GM12891 (cell line): Measurements from ENCODE around the gene GTPBP6.

Experiments used
- POLR2A ChIP-seq: IDR thresholded peaks from 2 replicates; pipeline ENCODE4 v1.6.1; 2011; ENCODE audit warnings: low read depth, low read length, control low read depth
- POLR2AphosphoS5 ChIP-seq: IDR thresholded peaks from 2 replicates; pipeline ENCODE4 v1.6.1; 2011; ENCODE audit warnings: low read depth, low read length, control low read depth
- POU2F2 ChIP-seq: IDR thresholded peaks from 2 replicates; pipeline ENCODE4 v1.6.1; 2011; ENCODE audit warnings: low read depth, mild to moderate bottlenecking, control low read depth, low read length, moderate library complexity
- TAF1 ChIP-seq: IDR thresholded peaks from 2 replicates; pipeline ENCODE4 v1.6.1; 2011; ENCODE audit warnings: low read depth, low read length, control low read depth

DNA sequence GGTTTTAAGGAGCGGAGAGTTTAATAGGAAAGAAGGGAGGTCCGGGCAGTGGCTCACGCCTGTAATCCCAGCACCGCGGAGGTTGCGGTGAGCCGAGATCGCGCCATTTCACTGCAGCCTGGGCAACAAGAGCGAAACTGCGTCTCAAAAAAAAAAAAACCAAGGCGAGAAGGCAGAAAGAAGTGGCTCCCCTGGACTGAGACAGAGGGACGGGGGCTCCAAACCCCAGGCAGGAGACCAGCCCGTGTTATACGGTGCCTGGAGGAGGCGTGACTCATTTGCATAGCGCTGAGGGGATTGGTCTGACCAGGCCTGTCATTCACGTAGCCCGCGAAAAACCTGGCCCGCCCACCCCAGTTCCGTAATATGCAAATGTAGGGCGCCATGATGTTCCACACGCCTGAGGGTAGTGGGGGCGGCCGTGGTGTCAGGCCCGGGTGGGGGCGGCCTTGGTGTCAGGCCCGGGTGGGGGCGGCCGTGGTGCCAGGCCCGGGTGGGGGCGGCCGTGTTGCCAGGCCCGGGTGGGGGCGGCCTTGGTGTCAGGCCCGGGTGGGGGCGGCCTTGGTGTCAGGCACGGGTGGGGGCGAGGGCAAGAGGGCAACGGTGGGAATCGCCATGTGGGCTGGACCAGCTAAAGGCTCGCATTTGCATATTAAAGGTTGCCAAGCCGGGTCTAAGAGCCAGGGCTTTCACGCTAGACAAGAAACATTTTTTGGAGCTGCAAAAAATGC, 35.3 kb downstream of the GTPBP6 start:
- TF ChIP-seq POLR2A (peak; percentile 47; the same call in 1 of the 2 replicates), TAF1 (no peak), POLR2AphosphoS5 (no peak), POU2F2 (peak; percentile 97)
